Activated CD4-positive, alpha-beta T cell treated with anti-CD3 and anti-CD28 coated beads, Interleukin-2, amount 10 ng/mL, durations not matched to agents 24 days and 14 days (primary cell): ENCODE measurements around the gene WDR36. TPM values are rescaled to one million over a fixed set of nuclear protein-coding genes. Genes with fewer than 3 reads are reported as not detected.
"Not testable (repeated sequence)": the region's sequence is repeated elsewhere in the genome, so short reads cannot be mapped to it uniquely, and the experiment has no call there.

Source experiments
- DNase-seq: peaks from one replicate; pipeline ENCODE4 v3.0.0; 2022
- H3K27ac Mint-ChIP-seq: one replicate; pipeline ENCODE4 v1.8.0; 2022; ENCODE audit warnings: mild to moderate bottlenecking, mixed read lengths
- H3K27me3 Mint-ChIP-seq: one replicate; pipeline ENCODE4 v1.8.0; 2022; ENCODE audit warnings: mixed read lengths
- H3K36me3 Mint-ChIP-seq: one replicate; pipeline ENCODE4 v1.8.0; 2022; ENCODE audit warnings: low read depth, mild to moderate bottlenecking, mixed read lengths
- H3K4me1 Mint-ChIP-seq: one replicate; pipeline ENCODE4 v1.8.0; 2021; ENCODE audit warnings: mixed read lengths
- H3K4me3 Mint-ChIP-seq: one replicate; pipeline ENCODE4 v1.8.0; 2022; ENCODE audit warnings: mild to moderate bottlenecking, moderate library complexity, mixed read lengths
- H3K9me3 Mint-ChIP-seq: one replicate; pipeline ENCODE4 v1.8.0; 2021; ENCODE audit warnings: mixed read lengths
- intact Hi-C: fragments of 100-400 bp; cut with micrococcal nuclease; formaldehyde crosslinking; loops from one replicate; pipeline ENCODE4 v1.15.1; 2023
- total RNA-seq: library from RNA; stranded (reverse); gene quantifications from 2 replicates; pipeline ENCODE4 v1.2.3, GENCODE V29; 2022

Gene WDR36
- total RNA-seq, 1 donor from 2014 or later = 90.1 TPM

GRCh38 chr5:111134864-111135263 lies 42.7 kb downstream of the WDR36 start:
- Mint-ChIP-seq H3K36me3 (peaks cover 3% of the 10 kb centered on the region), H3K27me3 (peaks cover 2% of the 10 kb centered on the region), H3K9me3 (no peaks in the 10 kb centered on the region), H3K27ac (no peak overlapping the region), H3K4me1 (peaks cover 13% of the 10 kb centered on the region), H3K4me3 (no peak overlapping the region)
- intact Hi-C loops = no loop called here
- no peak for DNase-seq

- no peak overlapping the region for H3K4me3 Mint-ChIP-seq
- peaks cover 13% of the 10 kb centered on the region for H3K4me1 Mint-ChIP-seq
- H3K36me3 Mint-ChIP-seq = no peaks in the 10 kb centered on the region
- no peak overlapping the region for H3K27ac Mint-ChIP-seq
- no peak for DNase-seq
- no peaks in the 10 kb centered on the region for H3K9me3 Mint-ChIP-seq
- intact Hi-C loops = no loop called here
- H3K27me3 Mint-ChIP-seq = peaks cover 2% of the 10 kb centered on the region
Observed at GRCh38 chr5:111135363-111135762, 43.2 kb downstream of the WDR36 start.

- no peak overlapping the region for H3K27ac Mint-ChIP-seq
- peaks cover 11% of the 10 kb centered on the region for H3K4me1 Mint-ChIP-seq
- DNase-seq = no peak
- intact Hi-C loops = no loop called here
- H3K27me3 Mint-ChIP-seq = peaks cover 6% of the 10 kb centered on the region
- no peak overlapping the region for H3K4me3 Mint-ChIP-seq
- H3K9me3 Mint-ChIP-seq = no peaks in the 10 kb centered on the region
- no peaks in the 10 kb centered on the region for H3K36me3 Mint-ChIP-seq
Observed at GRCh38 chr5:111135946-111136345, 43.8 kb downstream of the WDR36 start.

- H3K4me3 Mint-ChIP-seq = no peak overlapping the region
- H3K4me1 Mint-ChIP-seq = peaks cover 3% of the 10 kb centered on the region
- peaks cover 7% of the 10 kb centered on the region for H3K27me3 Mint-ChIP-seq
- intact Hi-C loops = no loop called here
- no peaks in the 10 kb centered on the region for H3K36me3 Mint-ChIP-seq
- no peaks in the 10 kb centered on the region for H3K9me3 Mint-ChIP-seq
- H3K27ac Mint-ChIP-seq = no peak overlapping the region
- DNase-seq = no peak
Observed at GRCh38 chr5:111138096-111138495, 45.9 kb downstream of the WDR36 start.

- DNase-seq, H3K4me3 Mint-ChIP-seq, intact Hi-C loops, H3K36me3 Mint-ChIP-seq, H3K9me3 Mint-ChIP-seq, H3K27me3 Mint-ChIP-seq, H3K27ac Mint-ChIP-seq: not testable (repeated sequence)
- peaks cover 11% of the 10 kb centered on the region for H3K4me1 Mint-ChIP-seq
Observed at GRCh38 chr5:111141471-111141870, 49.3 kb downstream of the WDR36 start.

GRCh38 chr5:111142932-111143331 lies 50.8 kb downstream of the WDR36 start:
- Mint-ChIP-seq H3K27ac (no peak overlapping the region), H3K4me1 (peaks cover 11% of the 10 kb centered on the region), H3K4me3 (no peak overlapping the region), H3K36me3 (no peaks in the 10 kb centered on the region), H3K9me3 (no peaks in the 10 kb centered on the region), H3K27me3 (peaks cover 8% of the 10 kb centered on the region)
- intact Hi-C loops = no loop called here
- DNase-seq = no peak

GRCh38 chr5:111143910-111144309 lies 51.8 kb downstream of the WDR36 start:
- intact Hi-C loops = no loop called here
- Mint-ChIP-seq H3K27me3 (peaks cover 8% of the 10 kb centered on the region), H3K4me3 (no peak overlapping the region), H3K36me3 (no peaks in the 10 kb centered on the region), H3K27ac (no peak overlapping the region), H3K4me1 (peaks cover 11% of the 10 kb centered on the region), H3K9me3 (no peaks in the 10 kb centered on the region)
- no peak for DNase-seq

- Mint-ChIP-seq H3K27ac (no peak overlapping the region), H3K4me3 (no peak overlapping the region), H3K27me3 (peaks cover 8% of the 10 kb centered on the region), H3K9me3 (no peaks in the 10 kb centered on the region), H3K36me3 (no peaks in the 10 kb centered on the region), H3K4me1 (peaks cover 11% of the 10 kb centered on the region)
- intact Hi-C loops = no loop called here
- no peak for DNase-seq
Observed at GRCh38 chr5:111144352-111144930, 52.3 kb downstream of the WDR36 start.

GRCh38 chr5:111146053-111146452 lies 53.9 kb downstream of the WDR36 start:
- H3K27ac Mint-ChIP-seq = no peak overlapping the region
- no peak overlapping the region for H3K4me3 Mint-ChIP-seq
- H3K27me3 Mint-ChIP-seq = peaks cover 5% of the 10 kb centered on the region
- H3K4me1 Mint-ChIP-seq = peaks cover 11% of the 10 kb centered on the region
- no peaks in the 10 kb centered on the region for H3K36me3 Mint-ChIP-seq
- no peak for DNase-seq
- intact Hi-C loops = no loop called here
- no peaks in the 10 kb centered on the region for H3K9me3 Mint-ChIP-seq

GRCh38 chr5:111147502-111147901 lies 55.4 kb downstream of the WDR36 start:
- intact Hi-C loops = no loop called here
- Mint-ChIP-seq H3K36me3 (no peaks in the 10 kb centered on the region), H3K4me1 (peaks cover 15% of the 10 kb centered on the region), H3K4me3 (no peak overlapping the region), H3K27me3 (peaks cover 11% of the 10 kb centered on the region), H3K9me3 (no peaks in the 10 kb centered on the region), H3K27ac (no peak overlapping the region)
- no peak for DNase-seq

GRCh38 chr5:111151998-111152397 lies 59.9 kb downstream of the WDR36 start:
- no peak for DNase-seq
- Mint-ChIP-seq H3K27me3 (peaks cover 15% of the 10 kb centered on the region), H3K4me1 (peaks cover 5% of the 10 kb centered on the region), H3K36me3 (no peaks in the 10 kb centered on the region), H3K4me3 (no peak overlapping the region), H3K9me3 (no peaks in the 10 kb centered on the region), H3K27ac (no peak overlapping the region)
- intact Hi-C loops = no loop called here

- no peak for DNase-seq
- Mint-ChIP-seq H3K9me3 (no peaks in the 10 kb centered on the region), H3K27me3 (peaks cover 15% of the 10 kb centered on the region), H3K4me3 (no peak overlapping the region), H3K4me1 (peaks cover 5% of the 10 kb centered on the region), H3K27ac (no peak overlapping the region), H3K36me3 (no peaks in the 10 kb centered on the region)
- intact Hi-C loops = no loop called here
Observed at GRCh38 chr5:111153483-111153882, 61.3 kb downstream of the WDR36 start.

- Mint-ChIP-seq H3K27me3 (peaks cover 15% of the 10 kb centered on the region), H3K9me3 (no peaks in the 10 kb centered on the region), H3K36me3 (no peaks in the 10 kb centered on the region), H3K27ac (no peak overlapping the region), H3K4me1 (peaks cover 5% of the 10 kb centered on the region), H3K4me3 (no peak overlapping the region)
- no peak for DNase-seq
- intact Hi-C loops = no loop called here
Observed at GRCh38 chr5:111153945-111154344, 61.8 kb downstream of the WDR36 start.

- DNase-seq = peak; percentile 94
- no peak overlapping the region for H3K27ac Mint-ChIP-seq
- peaks cover 3% of the 10 kb centered on the region for H3K27me3 Mint-ChIP-seq
- H3K36me3 Mint-ChIP-seq = no peaks in the 10 kb centered on the region
- no peaks in the 10 kb centered on the region for H3K9me3 Mint-ChIP-seq
- no peak overlapping the region for H3K4me3 Mint-ChIP-seq
- intact Hi-C loops = loop anchor here (1.0 to 5.0 kb wide), 4 partner anchors 73 to 989 kb away; partner anchors contain the start of gene STARD4
- H3K4me1 Mint-ChIP-seq = peaks cover 2% of the 10 kb centered on the region
Observed at GRCh38 chr5:111158105-111158744, 66.1 kb downstream of the WDR36 start.

GRCh38 chr5:111159845-111160244 lies 67.7 kb downstream of the WDR36 start:
- Mint-ChIP-seq H3K27ac (no peak overlapping the region), H3K4me1 (peaks cover 2% of the 10 kb centered on the region), H3K4me3 (no peak overlapping the region), H3K27me3 (no peaks in the 10 kb centered on the region), H3K9me3 (no peaks in the 10 kb centered on the region), H3K36me3 (no peaks in the 10 kb centered on the region)
- intact Hi-C loops = loop anchor here (2.0 to 5.0 kb wide), 3 partner anchors 71 to 987 kb away; partner anchors contain the start of gene STARD4
- no peak for DNase-seq
